Omental fat pad (tissue), 4 donors: ENCODE measurements around the gene DLX6. TPM values are rescaled to one million over a fixed set of nuclear protein-coding genes. Genes with fewer than 3 reads are reported as not detected.

ENCODE experiments used
- ATAC-seq: fragments of 150-250 bp; one replicate; pipeline ENCODE4 v1.9.1; 2016; ENCODE audit warnings: mild to moderate bottlenecking, moderate library complexity; ENCODE audit not compliant: low FRiP score
- DNase-seq: peaks from one replicate; pipeline ENCODE4 v3.0.0-alpha.2; 2019; ENCODE audit warnings: low spot score
- total RNA-seq, 4 donors: library from RNA; depleted of rRNA; stranded (reverse); fragments of >200 nt; gene quantifications; one replicate each; pipeline ENCODE4 v1.1.0, GENCODE V29; 2016
- TF ChIP-seq, protein P1 (sequence below), 3 donors: fragments of 450-650 bp; IDR thresholded peaks; one replicate each; pipeline ENCODE4 v1.5.1; 2016 to 2017; ENCODE audit warnings: antibody characterized with exemption in 3 of 3, mild to moderate bottlenecking in 3 of 3, moderate library complexity in 2 of 3

DLX6 gene
- total RNA-seq, 4 donors from 2014 or later, result not detected

DNA sequence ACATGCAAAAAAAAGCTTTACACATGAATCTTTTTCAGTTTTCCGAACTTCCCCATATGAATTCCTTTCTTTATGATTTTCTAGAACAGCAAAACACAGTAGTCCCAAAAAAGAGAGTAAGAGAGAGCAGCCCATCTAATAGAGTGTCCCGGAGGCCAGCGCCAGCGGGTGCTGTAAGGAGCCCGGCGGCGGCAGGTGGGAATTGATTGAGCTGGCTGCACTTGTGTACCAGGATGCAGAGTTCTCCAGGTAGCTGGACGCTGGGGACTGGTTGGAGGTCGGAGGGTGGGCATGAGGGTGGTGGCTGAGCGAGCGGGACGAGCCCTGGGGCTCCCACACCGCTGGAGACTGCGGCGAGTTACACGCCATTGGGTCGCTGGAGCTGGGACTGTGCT lies 15.2 kb downstream of the DLX6 start:
- ATAC-seq (no peak), DNase-seq (no peak)
- TF ChIP-seq, protein P1, sequence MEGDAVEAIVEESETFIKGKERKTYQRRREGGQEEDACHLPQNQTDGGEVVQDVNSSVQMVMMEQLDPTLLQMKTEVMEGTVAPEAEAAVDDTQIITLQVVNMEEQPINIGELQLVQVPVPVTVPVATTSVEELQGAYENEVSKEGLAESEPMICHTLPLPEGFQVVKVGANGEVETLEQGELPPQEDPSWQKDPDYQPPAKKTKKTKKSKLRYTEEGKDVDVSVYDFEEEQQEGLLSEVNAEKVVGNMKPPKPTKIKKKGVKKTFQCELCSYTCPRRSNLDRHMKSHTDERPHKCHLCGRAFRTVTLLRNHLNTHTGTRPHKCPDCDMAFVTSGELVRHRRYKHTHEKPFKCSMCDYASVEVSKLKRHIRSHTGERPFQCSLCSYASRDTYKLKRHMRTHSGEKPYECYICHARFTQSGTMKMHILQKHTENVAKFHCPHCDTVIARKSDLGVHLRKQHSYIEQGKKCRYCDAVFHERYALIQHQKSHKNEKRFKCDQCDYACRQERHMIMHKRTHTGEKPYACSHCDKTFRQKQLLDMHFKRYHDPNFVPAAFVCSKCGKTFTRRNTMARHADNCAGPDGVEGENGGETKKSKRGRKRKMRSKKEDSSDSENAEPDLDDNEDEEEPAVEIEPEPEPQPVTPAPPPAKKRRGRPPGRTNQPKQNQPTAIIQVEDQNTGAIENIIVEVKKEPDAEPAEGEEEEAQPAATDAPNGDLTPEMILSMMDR (IDR thresholded peaks at IDR 0.05), result no peak

DNA sequence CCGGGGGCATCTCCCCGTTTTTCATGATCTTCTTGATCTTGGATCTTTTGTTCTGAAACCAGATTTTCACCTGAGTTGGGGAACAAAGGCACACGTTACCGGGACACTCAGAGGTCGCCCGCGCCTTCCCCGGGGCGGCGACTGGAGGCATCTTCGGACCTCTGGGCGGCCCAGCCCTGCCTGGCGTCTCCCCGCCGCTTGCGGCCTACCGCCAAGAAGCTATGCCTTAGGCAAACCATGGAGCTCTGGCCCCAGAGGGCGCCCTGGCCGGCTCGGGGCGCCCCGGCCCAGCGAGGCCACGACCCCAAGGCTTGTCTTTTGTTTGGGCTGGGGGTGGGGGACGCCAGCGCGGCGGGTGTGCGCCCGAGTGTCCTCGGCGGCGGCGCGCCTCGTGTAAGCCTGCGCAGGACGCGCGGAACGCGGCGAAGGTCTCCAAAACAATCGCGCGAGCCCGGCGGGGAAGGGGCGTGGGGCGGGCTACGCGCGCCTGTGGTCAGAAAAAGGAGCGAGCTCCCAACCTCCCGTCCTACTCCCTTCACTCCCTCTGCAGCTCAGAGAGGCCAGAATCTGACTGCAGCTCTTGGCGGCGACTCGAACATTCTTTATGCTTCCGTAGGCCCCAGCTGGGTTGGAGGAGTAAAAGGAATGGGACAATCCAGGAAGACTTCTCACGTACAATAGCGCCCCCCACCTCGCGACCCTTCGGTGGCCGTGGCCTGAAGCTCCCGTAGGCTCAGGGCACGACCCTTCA lies 15.8 kb downstream of the DLX6 start:
- ATAC-seq (no peak), DNase-seq (no peak)
- TF ChIP-seq, protein P1 (IDR thresholded peaks at IDR 0.05), result no peak

DNA sequence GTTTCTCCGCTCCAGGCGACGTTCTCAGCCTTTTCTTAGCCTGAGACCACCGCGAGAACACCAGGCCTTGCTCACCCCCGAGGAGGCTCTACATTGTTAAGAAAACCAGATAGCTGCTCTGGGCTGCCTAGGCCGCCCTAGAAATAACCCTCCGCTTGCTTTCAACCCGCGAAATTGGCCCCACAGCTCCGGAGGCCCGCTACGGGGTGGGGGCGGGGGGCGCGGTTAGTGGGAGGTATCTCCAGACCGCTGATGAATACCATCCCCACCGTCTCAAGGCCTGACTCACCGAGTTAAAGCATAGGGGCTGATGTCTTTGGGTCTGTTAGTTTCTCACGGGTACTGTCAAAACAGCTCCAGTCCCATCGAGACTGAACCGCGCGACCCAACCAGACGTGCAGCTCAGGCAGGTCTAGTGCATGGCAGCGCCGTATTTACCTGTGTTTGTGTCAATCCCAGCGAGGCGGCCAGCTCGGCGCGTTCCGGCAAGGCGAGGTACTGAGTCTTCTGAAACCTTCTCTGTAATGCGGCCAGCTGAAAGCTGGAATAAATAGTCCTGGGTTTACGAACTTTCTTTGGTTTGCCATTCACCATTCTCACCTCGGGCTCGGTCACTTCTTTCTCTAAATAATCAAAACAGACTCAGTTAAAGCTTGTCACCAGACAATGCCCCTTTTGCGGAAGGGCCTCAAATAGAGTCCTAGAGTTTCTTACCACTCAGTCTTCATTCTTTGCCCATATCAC lies 16.6 kb downstream of the DLX6 start:
- DNase-seq (no peak), ATAC-seq (no peak)

DNA sequence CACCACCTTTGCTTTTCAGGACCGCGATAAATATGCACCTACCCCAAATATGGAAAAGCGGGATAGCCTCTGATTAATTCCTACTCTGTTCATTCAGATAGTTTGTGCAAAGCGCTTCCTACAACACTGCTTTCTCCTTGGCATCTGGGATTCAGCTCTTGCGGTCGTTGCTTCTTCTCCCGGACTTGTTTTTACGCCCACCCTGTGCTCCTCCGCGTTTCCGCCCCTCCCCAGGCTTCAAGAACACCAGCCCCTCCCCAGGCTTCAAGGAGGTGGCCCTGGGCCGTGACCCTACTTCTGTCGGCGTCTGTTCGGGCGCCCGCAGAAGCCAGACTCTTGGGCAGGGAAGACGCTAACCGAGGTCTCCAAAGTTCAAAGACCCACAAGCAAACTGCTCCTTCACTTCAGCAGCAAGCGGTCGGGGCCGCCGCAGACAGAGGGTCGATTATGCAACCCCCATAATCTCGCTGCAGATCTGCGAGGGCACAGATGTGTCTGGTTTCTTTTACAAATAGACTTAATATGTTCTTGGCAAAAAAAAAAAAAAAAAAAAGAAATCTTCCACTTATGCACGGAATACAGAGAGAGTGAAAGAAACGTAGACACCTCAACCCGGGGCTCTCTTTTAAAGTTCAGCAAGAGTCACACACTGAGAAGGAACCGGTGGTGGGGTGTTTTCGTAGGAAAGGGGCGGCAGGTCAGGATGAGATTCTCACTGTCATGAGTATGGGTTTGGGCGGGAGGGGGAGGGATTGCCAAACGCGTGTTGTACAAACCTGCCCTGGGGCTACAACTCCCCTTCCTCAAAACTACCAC lies 17.3 kb downstream of the DLX6 start:
- no peak for ATAC-seq
- no peak for DNase-seq
- TF ChIP-seq, protein P1 (IDR thresholded peaks at IDR 0.05), result no peak

More for the DNA sequence above, 16.6 kb downstream of the DLX6 start:
- TF ChIP-seq, protein P1 (IDR thresholded peaks at IDR 0.05), result no peak

DNA sequence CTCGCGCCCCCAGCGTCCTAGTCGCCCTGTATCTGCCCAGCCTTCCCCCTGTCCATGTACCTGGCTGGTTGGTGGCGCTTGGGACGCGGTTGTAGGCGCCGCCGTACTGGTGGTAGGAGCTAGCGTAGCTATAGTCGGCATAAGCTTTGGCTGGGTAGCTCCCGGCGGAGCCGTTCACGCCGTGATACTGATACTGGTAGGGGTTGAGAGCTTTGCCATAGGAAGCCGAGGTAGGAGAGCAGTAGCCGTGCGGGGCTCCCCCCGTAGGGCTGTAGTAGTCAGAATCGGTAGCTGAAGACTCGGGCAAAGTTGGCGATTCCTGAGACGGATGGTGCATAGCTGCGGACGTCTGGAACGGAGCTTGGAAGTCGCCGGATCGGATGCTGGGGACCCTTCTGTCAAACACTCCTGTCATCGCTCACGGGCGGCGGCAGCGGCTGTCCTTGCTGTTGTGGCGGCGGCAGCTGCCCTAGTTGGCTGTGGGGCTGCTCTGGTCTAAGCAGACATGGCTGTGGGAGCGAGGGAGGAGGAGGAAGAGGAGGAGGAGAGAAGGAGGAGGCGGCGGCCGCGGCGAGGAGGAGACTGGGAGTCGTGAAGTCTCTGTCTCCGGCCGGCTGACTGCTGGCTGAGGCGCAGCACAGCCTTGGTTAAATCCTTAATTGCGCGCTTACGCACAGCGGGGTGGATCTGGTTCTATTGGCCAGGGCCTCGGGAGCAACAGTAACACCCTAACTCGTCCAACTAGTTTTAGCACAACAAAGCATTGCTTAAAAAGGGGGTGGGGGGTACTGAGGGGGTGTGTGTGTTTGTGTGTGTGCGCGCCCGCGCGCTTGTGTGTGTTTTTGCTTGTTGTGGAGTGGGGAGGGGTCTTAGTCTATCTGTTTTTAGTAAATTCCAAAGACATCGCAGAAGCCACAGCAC lies 19.1 kb downstream of the DLX6 start, which contains the start of gene DLX5:
DLX5 (minus strand) TSS at position 623 of the 921 bp plus-strand sequence; CDS start at position 415, 208 bp downstream.
- ATAC-seq (no peak), DNase-seq (no peak)
- TF ChIP-seq, protein P1 (IDR thresholded peaks at IDR 0.05), result no peak

DNA sequence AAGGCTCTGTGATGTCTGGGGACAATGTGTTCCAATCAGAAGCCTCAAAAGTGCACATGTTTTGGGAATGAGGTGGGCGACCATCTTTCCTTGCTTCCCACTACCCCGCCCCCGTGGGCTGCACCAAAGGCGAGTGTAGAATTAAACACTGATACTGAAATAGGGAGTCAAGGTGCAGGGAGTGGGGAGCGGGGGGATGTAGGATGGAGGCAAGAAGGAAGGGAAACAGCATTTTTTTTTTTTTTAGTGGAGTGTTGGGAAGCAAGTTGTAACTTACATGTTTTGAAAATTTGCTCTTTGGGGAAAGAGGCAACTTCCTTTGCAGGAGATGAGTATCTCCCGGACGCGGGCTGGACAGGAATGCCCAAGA lies 19.8 kb downstream of the DLX6 start:
- TF ChIP-seq, protein P1 (IDR thresholded peaks at IDR 0.05), result no peak
- ATAC-seq (no peak), DNase-seq (no peak)
